HepG2 (cell line): ENCODE results near the gene ADM. TPM values are rescaled to one million over a fixed set of nuclear protein-coding genes. Genes with fewer than 3 reads are reported as not detected.

Source experiments
- AGO2 ChIP-seq: fragments of 200-400 bp; formaldehyde crosslinking; optimal IDR thresholded peaks from 2 replicates; pipeline ENCODE3; 2017; ENCODE audit warnings: mild to moderate bottlenecking, low read depth, low read length, moderate library complexity
- FOXA1 ChIP-seq, 2 experiments: fragments of 450-650 bp in 1 of 2; sonication (generic) in 1 of 2; formaldehyde crosslinking in 1 of 2; IDR thresholded peaks; 2 replicates each; pipeline versions ENCODE4 v1.4.0 to v1.6.1; 2016 to 2020; ENCODE audit warnings: missing genetic modification reagents in 1 of 2
- FOXP1 ChIP-seq, 2 experiments: fragments of 450-650 bp in 1 of 2; IDR thresholded peaks; 2 replicates each; pipeline ENCODE4 v1.6.1; 2017 to 2018; ENCODE audit warnings: antibody characterized with exemption in 1 of 2
- HIVEP1 ChIP-seq: sonication (generic); formaldehyde crosslinking; IDR thresholded peaks from 2 replicates; pipeline ENCODE4 v1.4.0; 2020; ENCODE audit warnings: mild to moderate bottlenecking, missing genetic modification reagents
- HNRNPUL1 ChIP-seq: fragments of 200-400 bp; formaldehyde crosslinking; IDR thresholded peaks from 2 replicates; pipeline ENCODE4 v1.6.1; 2017; ENCODE audit warnings: low read depth, mild to moderate bottlenecking, low read length, moderate library complexity
- KDM2A ChIP-seq: sonication (generic); formaldehyde crosslinking; IDR thresholded peaks from 2 replicates; pipeline ENCODE4 v1.4.0; 2020; ENCODE audit warnings: low read depth, missing genetic modification reagents, borderline replicate concordance
- MXD1 ChIP-seq: sonication (generic); formaldehyde crosslinking; IDR thresholded peaks from 2 replicates; pipeline ENCODE4 v1.4.0; 2020; ENCODE audit warnings: mild to moderate bottlenecking, missing genetic modification reagents
- PATZ1 ChIP-seq: sonication (generic); formaldehyde crosslinking; IDR thresholded peaks from 2 replicates; pipeline ENCODE4 v1.4.0; 2020; ENCODE audit warnings: missing genetic modification reagents
- SAP130 ChIP-seq: IDR thresholded peaks from 2 replicates; pipeline ENCODE4 v1.6.1; 2016; ENCODE audit warnings: low read depth
- STAG1 ChIP-seq: sonication (generic); formaldehyde crosslinking; IDR thresholded peaks from 2 replicates; pipeline ENCODE4 v1.4.0; 2020; ENCODE audit warnings: missing genetic modification reagents
- U2AF1 ChIP-seq: fragments of 200-400 bp; formaldehyde crosslinking; optimal IDR thresholded peaks from 2 replicates; pipeline ENCODE3; 2017; ENCODE audit warnings: mild to moderate bottlenecking, low read depth, low read length
- ZMYM3 ChIP-seq: sonication (generic); formaldehyde crosslinking; IDR thresholded peaks from 2 replicates; pipeline ENCODE4 v1.5.1; 2020; ENCODE audit warnings: mild to moderate bottlenecking, missing genetic modification reagents
- ZNF224 ChIP-seq: sonication (generic); formaldehyde crosslinking; IDR thresholded peaks from 2 replicates; pipeline ENCODE4 v1.5.0; 2020; ENCODE audit warnings: mild to moderate bottlenecking, missing genetic modification reagents
- ZNF672 ChIP-seq: sonication (generic); formaldehyde crosslinking; IDR thresholded peaks from 2 replicates; pipeline ENCODE4 v1.8.1; 2022; ENCODE audit warnings: missing genetic modification reagents
- polyA plus RNA-seq, 8 experiments: library from polyadenylated mRNA; depleted of rRNA in 3 of 8; stranded (reverse) in 7 of 8; unstranded in 1 of 8; fragments of >200 nt; fragmentation: Illumina TruSeq in 4 of 8; extraction: Trizol in 4 of 8; gene quantifications; 2 replicates each; pipeline versions ENCODE4 v1.2.1 to v1.2.3, GENCODE V29; 2011 to 2016; ENCODE audit warnings: low read depth in 4 of 8, missing spikeins in 1 of 8, mixed read lengths in 1 of 8; ENCODE audit not compliant: insufficient read depth in 1 of 8
- total RNA-seq, 5 experiments: library from RNA; depleted of rRNA; stranded (reverse); fragments of >200 nt; fragmentation: Illumina TruSeq; extraction: Trizol; gene quantifications; 2 replicates each; pipeline ENCODE4 v1.2.3, GENCODE V29; 2016; ENCODE audit warnings: low read depth in 1 of 5
- TF ChIP-seq, protein P1 (sequence below): sonication (generic); formaldehyde crosslinking; IDR thresholded peaks from 2 replicates; pipeline ENCODE4 v1.8.1; 2022; ENCODE audit warnings: low read depth, mild to moderate bottlenecking, missing genetic modification reagents

Gene ADM
- total and polyA plus RNA-seq, 2 of the 13 experiments (the other 11 are each of a cell fraction or from before 2014, with no cell fraction given) = 10.7 to 26.1 TPM

DNA sequence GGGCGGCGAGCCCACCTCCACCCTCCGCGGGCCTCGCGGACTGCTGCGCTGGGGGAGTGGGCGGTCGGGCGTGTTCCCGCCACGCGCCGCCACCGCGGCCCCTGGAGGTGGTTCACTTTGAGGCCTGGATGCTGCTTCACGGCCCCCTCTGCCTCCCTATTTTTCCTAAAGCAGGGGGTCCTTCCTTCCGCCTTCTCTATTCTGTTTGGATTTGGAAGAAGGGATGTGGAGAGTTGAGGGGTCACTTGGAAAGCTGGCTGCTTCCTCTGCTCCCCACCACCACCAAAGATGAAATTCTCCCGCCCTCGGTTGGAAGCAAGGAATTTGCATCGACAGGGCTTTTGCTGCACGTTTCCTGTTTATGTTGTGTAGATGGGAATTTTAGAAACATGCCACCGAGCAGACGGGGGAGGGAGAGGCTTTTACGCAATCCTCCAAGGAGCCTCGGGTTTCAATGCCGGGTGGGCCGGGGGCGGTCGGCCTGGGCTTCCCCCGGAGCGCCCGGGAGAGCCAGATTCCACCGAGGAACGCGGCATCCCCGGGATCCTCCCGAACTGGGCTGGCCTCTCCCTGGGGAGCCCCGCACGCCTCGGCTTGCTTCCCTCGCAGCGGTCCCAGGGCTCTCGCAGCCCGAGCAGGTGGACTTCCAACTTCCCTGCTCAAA lies 10.5 kb upstream of the ADM start (continued):
- TF ChIP-seq SAP130 (CRISPR knock-in tag) = peak; percentile 5
- peak; percentile 72 for TF ChIP-seq HIVEP1 (CRISPR knock-in tag)
- no peak for TF ChIP-seq PATZ1 (CRISPR knock-in tag)
- TF ChIP-seq STAG1 (CRISPR knock-in tag) = no peak
- TF ChIP-seq ZMYM3 = peak; percentile 9; the same call in 1 of the 2 replicates
- peak; percentile 81 for TF ChIP-seq AGO2
- TF ChIP-seq ZNF224 (CRISPR knock-in tag) = no peak
- TF ChIP-seq FOXA1 (IDR thresholded peaks at IDR 0.05) = no peak
- TF ChIP-seq FOXA1 (CRISPR knock-in tag; IDR thresholded peaks at IDR 0.05) = no peak
- peak; percentile 43 for TF ChIP-seq U2AF1
- TF ChIP-seq HNRNPUL1 = no peak
- no peak for TF ChIP-seq FOXP1 (IDR thresholded peaks at IDR 0.05)
- peak; percentile 35; the same call in 1 of the 2 replicates for TF ChIP-seq FOXP1 (CRISPR knock-in tag; IDR thresholded peaks at IDR 0.05)
- TF ChIP-seq, protein P1, sequence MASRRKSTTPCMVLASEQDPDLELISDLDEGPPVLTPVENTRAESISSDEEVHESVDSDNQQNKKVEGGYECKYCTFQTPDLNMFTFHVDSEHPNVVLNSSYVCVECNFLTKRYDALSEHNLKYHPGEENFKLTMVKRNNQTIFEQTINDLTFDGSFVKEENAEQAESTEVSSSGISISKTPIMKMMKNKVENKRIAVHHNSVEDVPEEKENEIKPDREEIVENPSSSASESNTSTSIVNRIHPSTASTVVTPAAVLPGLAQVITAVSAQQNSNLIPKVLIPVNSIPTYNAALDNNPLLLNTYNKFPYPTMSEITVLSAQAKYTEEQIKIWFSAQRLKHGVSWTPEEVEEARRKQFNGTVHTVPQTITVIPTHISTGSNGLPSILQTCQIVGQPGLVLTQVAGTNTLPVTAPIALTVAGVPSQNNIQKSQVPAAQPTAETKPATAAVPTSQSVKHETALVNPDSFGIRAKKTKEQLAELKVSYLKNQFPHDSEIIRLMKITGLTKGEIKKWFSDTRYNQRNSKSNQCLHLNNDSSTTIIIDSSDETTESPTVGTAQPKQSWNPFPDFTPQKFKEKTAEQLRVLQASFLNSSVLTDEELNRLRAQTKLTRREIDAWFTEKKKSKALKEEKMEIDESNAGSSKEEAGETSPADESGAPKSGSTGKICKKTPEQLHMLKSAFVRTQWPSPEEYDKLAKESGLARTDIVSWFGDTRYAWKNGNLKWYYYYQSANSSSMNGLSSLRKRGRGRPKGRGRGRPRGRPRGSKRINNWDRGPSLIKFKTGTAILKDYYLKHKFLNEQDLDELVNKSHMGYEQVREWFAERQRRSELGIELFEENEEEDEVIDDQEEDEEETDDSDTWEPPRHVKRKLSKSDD (CRISPR knock-in tag) = no peak
- TF ChIP-seq ZNF672 (CRISPR knock-in tag) = no peak
- TF ChIP-seq KDM2A = peak; percentile 29; the same call in 1 of the 2 replicates
- peak; percentile 25; the same call in 1 of the 2 replicates for TF ChIP-seq MXD1 (CRISPR knock-in tag)
